GM18505 (cell line): ENCODE results near the gene LYZL1.
"Not testable (repeated sequence)": the region's sequence is repeated elsewhere in the genome, so short reads cannot be mapped to it uniquely, and the experiment has no call there.

ENCODE experiments used
- ATAC-seq: cut with Tn5 transposase; IDR thresholded peaks from one replicate; pipeline ENCODE4 v1.9.1; 2021; ENCODE audit not compliant: unreplicated experiment
- POLR2A ChIP-seq: IDR thresholded peaks from 4 replicates; pipeline ENCODE4 v1.6.1; 2011; ENCODE audit warnings: borderline replicate concordance; ENCODE audit not compliant: insufficient read depth, insufficient read length; ENCODE audit errors: extremely low read depth

Gene LYZL1

DNA sequence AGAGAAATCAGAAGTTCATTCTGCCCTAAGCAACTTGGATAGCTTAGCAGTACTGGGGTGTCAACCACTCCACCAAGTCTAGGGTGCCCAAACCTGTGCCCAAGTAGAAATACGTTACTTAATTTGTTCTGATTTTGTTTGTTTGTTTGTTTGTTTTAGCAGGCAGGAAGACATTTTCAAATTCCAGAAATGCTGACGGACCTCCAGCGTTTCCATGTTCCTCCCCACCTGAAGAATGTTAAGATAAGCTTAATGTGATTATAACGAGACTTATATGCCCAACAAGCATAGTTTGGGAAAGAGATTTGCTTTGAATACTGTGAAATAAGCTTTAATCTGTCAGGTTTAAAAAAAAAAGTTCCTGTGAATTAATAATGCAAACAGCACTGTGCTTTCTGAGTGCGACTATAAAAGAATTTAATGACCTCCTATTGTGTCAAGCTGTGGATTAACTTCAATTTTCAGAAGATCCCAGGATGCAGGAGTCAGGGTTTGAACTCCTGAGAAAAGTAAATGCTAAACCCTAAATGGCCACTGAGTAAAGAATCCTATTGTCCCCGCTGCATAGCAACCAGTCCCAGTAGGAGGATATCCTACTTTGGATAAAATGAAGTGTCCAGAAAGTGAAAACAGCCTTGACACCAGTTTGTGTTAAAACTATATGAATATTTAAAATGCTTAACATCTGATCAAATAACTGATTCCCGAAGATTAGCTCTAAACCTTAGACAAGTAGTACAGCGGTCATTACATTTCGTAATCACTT, 56.5 kb downstream of the LYZL1 start:
- no peak for TF ChIP-seq POLR2A
- no peak for ATAC-seq

DNA sequence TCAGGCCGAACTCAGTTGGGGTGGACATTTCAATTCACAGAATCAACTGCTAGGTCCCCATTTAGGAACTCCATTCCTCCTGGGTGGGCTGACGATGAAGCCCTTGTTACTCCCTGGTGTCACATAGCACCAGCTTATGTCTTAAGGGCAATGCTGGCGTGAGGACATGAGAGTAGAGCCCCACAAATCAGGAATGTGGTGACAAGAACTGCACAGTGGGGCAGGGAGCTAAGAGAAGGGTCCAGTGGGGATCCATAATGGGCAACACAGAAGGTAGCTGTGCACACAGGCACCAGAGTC, 57.0 kb downstream of the LYZL1 start:
- no peak for TF ChIP-seq POLR2A
- ATAC-seq = no peak

DNA sequence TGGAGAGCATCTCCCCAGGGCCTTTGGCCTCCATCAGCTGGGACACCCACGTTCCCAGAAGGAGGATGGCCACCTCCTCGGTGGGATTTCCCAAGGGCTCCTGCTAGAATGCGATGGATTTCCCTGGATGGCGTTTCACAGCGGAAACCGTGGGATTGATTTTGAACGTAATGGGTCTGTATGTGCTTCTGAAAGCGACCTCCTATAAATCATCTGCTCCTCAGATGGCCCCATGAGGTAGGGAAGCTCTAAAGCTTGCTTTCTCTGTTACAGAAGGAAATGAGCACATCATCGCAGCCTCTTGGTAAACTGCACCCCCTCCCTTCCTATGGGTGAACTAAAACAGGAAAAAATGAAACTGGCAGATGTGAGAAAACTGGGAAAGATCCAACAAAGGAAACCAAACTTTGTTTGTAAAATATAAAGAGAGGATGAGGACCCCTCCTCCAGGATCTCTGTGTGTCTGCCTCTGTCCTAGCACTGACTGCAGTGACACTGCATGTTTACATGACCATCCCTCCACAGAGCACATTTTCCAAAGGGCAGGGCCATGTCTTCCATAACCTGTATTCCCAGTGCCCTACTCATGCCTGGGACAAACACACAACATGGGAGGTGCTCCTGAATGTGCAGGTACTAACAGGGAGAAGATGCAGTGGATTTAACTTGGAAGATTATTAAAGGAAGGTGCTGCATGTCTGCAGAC, 57.6 kb downstream of the LYZL1 start:
- ATAC-seq = no peak
- TF ChIP-seq POLR2A = no peak

DNA sequence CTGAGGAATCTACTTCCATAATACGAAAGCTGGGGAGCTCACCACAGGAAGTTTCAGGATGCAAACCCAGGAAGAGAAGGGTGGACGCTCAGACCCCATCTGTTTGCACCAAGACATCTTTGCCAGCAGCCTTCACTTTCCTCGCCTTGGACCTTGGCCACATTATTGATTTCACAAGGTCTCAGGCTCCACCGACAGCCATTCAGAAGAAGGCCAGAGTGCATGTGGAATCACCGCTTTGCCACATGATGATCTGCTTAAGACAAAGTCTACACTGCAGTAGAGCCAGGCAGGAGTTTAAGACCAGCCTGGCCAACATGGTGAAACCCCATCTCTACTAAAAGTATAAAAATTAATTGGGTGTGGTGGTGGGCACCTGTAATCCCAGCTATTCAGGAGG, 60.0 kb downstream of the LYZL1 start:
- no peak for ATAC-seq
- no peak for TF ChIP-seq POLR2A

DNA sequence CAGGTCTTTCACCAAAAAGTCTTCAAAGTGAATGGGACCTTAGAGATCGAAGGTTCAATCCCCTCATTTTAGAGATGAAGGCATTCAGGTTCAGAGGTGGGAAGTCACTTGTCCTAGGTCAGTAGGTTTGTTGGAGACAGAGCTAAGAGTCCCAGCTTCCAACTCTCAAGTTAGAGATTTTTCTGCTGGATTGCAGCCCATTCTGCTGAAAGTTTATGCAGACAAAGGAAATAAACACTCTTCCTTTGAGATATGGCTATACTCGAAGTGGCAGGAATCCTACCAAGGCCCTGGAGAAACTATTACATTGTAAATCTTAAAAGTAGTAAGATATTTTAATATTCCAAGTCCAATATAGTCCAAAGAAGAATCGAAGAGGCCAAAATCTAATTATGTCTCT, 64.4 kb downstream of the LYZL1 start:
- ATAC-seq = no peak
- TF ChIP-seq POLR2A = no peak

DNA sequence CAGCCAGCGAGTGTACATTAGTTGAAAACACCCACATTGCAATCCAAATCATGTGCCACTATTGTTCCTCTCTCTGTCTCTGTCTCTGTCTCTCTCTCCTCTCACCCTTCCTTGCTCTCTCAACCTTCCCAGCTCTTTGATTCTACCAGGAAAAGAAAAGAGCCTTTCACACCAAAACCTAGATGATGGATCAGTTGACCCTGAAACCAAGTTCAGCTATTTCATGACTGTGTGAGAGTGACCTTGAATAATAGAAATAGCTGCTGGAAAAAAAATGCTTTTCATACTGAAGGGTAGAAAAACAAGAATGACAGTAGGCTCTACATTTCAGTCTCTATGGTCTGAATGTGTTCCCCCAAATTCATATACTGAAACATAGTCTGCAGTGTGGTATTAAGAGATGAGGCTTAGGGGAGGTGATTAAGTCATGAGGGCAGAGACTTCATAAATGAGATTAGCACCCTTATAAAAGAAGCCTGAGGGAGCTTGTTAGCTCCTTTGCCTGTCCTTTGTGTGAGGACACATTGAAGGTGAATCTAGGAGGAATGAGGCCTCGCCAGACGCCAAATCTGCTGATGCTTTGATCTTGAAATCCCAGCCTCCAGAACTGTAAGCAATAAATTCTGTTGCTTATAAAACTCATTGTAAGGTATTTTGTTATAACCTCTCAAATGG, 65.2 kb downstream of the LYZL1 start:
- ATAC-seq = no peak
- TF ChIP-seq POLR2A = no peak

DNA sequence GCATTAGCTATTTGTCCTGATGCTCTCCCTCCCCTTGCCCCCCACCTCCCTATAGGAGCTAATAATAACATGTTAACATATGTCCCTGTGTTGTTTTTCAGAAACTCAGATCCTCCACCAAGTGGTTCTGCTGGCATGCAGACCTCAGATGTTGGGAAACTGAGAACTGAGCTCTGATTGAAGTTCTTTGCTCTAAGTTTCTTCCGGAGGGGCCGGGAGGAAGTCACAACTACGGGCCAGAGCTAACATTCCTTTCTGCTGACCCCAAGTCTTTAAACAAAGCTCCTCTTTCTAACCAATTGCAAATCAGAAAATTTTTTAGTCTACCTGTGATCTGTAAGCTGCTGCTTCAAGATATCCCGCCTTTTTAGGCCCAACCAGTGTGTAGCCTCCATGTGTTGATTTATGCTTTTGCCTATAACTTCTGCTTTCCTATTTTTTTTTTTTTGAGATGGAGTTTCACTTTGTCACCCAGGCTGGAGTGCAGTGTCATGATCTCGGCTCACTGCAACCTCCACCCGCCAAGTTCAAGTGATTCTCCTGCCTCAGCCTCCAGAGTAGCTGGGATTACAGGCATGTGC, 66.6 kb downstream of the LYZL1 start:
- no peak for TF ChIP-seq POLR2A

DNA sequence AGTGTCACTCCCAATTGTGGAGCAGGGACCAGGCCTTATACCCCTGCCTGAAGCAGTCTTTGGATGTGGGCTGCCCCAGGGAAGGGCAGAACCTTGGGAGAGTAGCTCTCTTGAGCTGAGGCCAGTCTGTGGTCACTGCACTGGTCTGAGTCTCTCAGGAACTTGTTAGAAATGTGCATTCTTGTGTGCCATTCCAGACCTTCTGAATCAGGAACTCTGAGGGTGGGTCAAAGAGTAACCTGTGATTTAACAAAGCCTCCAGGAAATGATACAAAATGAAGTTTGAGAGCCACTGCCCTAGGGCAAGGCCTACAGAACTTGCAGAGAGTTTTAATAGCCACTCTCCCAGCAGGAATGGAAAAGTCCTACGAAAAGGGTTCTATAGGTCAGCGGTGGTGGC, 68.1 kb downstream of the LYZL1 start:
- TF ChIP-seq POLR2A = no peak
- ATAC-seq = no peak

More for the DNA sequence above, 66.6 kb downstream of the LYZL1 start:
- ATAC-seq = no peak

DNA sequence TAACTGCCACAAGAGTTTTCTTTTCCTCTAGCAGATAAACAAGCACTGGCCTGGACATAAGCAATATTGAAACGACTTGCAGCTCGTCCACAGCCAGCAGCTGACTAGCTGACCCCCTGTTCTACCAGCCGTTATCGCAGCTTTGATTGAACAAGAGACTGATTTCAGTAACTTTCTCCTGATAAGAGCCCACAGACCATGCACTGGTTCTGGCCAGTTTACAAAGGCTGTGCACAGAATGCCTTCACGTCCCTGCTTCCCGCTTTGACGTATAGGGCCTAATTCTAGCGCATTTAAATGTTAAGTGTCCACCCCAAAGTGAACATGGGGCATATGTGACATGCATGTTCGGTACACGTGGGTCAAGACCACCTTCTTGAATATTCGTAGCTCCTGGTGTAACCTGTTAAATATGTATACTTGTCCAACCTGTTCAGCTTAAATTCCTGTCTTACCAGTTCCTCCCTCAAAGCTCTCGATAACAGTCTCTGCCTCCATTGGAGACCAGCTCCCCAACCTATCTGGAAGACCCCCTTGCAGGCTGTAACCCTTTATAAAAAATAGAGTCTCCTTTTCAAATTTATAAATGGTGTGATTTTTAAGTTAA, 69.2 kb downstream of the LYZL1 start:
- no peak for TF ChIP-seq POLR2A
- no peak for ATAC-seq

DNA sequence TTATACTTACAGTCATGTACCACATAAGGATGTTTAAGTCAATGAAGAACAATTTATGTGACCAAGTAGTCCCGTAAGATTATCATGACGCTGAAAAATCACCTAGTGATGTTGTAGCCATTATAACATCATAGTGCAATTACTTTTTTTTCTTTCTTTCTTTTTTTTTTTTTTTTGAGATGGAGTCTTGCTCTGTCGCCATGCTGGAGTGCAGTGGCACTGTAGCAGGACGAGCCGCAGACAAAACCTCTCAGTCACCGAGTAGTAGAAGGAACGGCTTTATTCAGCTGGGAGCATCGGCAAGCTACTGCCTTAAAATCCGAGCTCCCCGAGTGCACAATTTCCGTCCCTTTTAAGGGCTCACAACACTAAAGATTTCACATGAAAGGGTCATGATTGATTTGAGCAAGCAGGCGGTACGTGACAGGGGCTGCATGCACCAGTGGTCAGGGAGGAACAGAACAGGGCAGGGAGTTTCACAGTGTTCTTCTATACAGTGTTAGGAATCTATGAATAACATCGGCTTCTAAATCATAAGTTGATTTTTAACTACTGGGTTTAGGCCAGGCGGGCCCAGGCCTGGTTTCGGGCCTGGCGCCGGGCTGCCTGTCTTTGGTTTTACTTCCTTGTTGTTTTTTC, 71.5 kb downstream of the LYZL1 start:
- ATAC-seq = not testable (repeated sequence)
